HEK293T (cell line): ENCODE measurements around the gene MARCHF4.

Experiments
- ARNT ChIP-seq: fragments of 450-650 bp; IDR thresholded peaks from 2 replicates; pipeline ENCODE4 v1.6.1; 2017; ENCODE audit warnings: mild to moderate bottlenecking
- BHLHE40 ChIP-seq: fragments of 450-650 bp; IDR thresholded peaks from 2 replicates; pipeline ENCODE4 v1.6.1; 2016; ENCODE audit warnings: mild to moderate bottlenecking, moderate library complexity, borderline replicate concordance
- FOXA1 ChIP-seq: fragments of 450-650 bp; IDR thresholded peaks from 2 replicates; pipeline ENCODE4 v1.6.1; 2016; ENCODE audit warnings: mild to moderate bottlenecking
- FOXK2 ChIP-seq: fragments of 450-650 bp; IDR thresholded peaks from 2 replicates; pipeline ENCODE4 v1.6.1; 2016; ENCODE audit warnings: mild to moderate bottlenecking
- HDGF ChIP-seq: fragments of 450-650 bp; IDR thresholded peaks from 2 replicates; pipeline ENCODE4 v1.6.1; 2017; ENCODE audit warnings: antibody characterized with exemption, borderline replicate concordance
- L3MBTL2 ChIP-seq: fragments of 450-650 bp; conservative IDR thresholded peaks from 2 replicates; pipeline ENCODE4 v1.6.1; 2016; ENCODE audit warnings: mild to moderate bottlenecking
- SP1 ChIP-seq: fragments of 450-650 bp; IDR thresholded peaks from 2 replicates; pipeline ENCODE4 v1.6.1; 2017
- TARDBP ChIP-seq: fragments of 450-650 bp; IDR thresholded peaks from 2 replicates; pipeline ENCODE4 v1.6.1; 2016

- TF ChIP-seq FOXA1 (no peak), BHLHE40 (no peak), HDGF (no peak), TARDBP (no peak), FOXK2 (no peak), ARNT (no peak), SP1 (no peak), L3MBTL2 (no peak)
These were observed 20.9 kb downstream of the MARCHF4 start for GRCh38 chr2:216351172-216351925.
